ENCODE results near the gene KRR1. TPM values are rescaled to one million over a fixed set of nuclear protein-coding genes. Genes with fewer than 3 reads are reported as not detected.
"Not testable (repeated sequence)": the region's sequence is repeated elsewhere in the genome, so short reads cannot be mapped to it uniquely, and the experiment has no call there.

KRR1 gene
- total RNA-seq, 1 donor from 2014 or later = 56.9 TPM

GRCh38 chr12:75526655-75527511 lies 15.5 kb upstream of the KRR1 start:
- H3K4me3 Mint-ChIP-seq (ENCODE audit: unreplicated experiment) = peak overlapping the region; percentile 52
- no peaks in the 10 kb centered on the region for H3K9me3 ChIP-seq (ENCODE audit: insufficient read depth, low read depth, low read length)
- peak; percentile 54 for FAIRE-seq
- peak; percentile 47 for DNase-seq (ENCODE audit: low read depth)
- peaks cover 5% of the 10 kb centered on the region for H3K4me1 ChIP-seq (ENCODE audit: insufficient read depth, low read length)
- peak; percentile 79 for TF ChIP-seq CTCF (IDR thresholded peaks at IDR 0.05; ENCODE audit: insufficient read depth, low read depth, low read length)
- TF ChIP-seq EZH2 (IDR thresholded peaks at IDR 0.05; ENCODE audit: insufficient read depth, low read length) = no peak
- H3K27ac Mint-ChIP-seq (ENCODE audit: unreplicated experiment) = peak overlapping the region; percentile 89
- peaks cover 2% of the 10 kb centered on the region for H3K9me3 Mint-ChIP-seq (ENCODE audit: unreplicated experiment)
- peak overlapping the region; percentile 17 for H3K9ac ChIP-seq (ENCODE audit: low read length)
- peaks cover 12% of the 10 kb centered on the region for H3K4me1 Mint-ChIP-seq (ENCODE audit: low read depth, unreplicated experiment)
- no peaks in the 10 kb centered on the region for H3K36me3 ChIP-seq (ENCODE audit: insufficient read depth, low read length)
- H3K27me3 ChIP-seq (ENCODE audit: insufficient read depth, low read length) = no peaks in the 10 kb centered on the region
- no peak overlapping the region for H3K4me2 ChIP-seq (ENCODE audit: low read length)
- no peak overlapping the region for H3K27ac ChIP-seq (ENCODE audit: low read depth, low read length)
- H3K36me3 Mint-ChIP-seq (ENCODE audit: low read depth, unreplicated experiment) = no peaks in the 10 kb centered on the region
- no peak overlapping the region for H3K4me3 ChIP-seq (ENCODE audit: insufficient read depth, low read depth, low read length)
- no peaks in the 10 kb centered on the region for H4K20me1 ChIP-seq (ENCODE audit: insufficient read depth, low read length)
- H2AFZ ChIP-seq (ENCODE audit: low read depth, low read length) = no peak overlapping the region
- H3K27me3 Mint-ChIP-seq (ENCODE audit: low read depth, unreplicated experiment) = no peaks in the 10 kb centered on the region
- H3K79me2 ChIP-seq (ENCODE audit: insufficient read depth, low read length) = no peaks in the 10 kb centered on the region

- no peak overlapping the region for H3K4me3 Mint-ChIP-seq (ENCODE audit: unreplicated experiment)
- no peak overlapping the region for H3K4me3 ChIP-seq (ENCODE audit: insufficient read depth, low read depth, low read length)
- DNase-seq (ENCODE audit: low read depth) = no peak
These were observed 13.9 kb upstream of the KRR1 start for GRCh38 chr12:75525263-75525662.

GRCh38 chr12:75522124-75522523 lies 10.7 kb upstream of the KRR1 start:
- not testable (repeated sequence) for H3K36me3 Mint-ChIP-seq (ENCODE audit: low read depth, unreplicated experiment); H3K27ac ChIP-seq (ENCODE audit: low read depth, low read length); H3K4me1 Mint-ChIP-seq (ENCODE audit: low read depth, unreplicated experiment); H3K9me3 ChIP-seq (ENCODE audit: insufficient read depth, low read depth, low read length); H3K9ac ChIP-seq (ENCODE audit: low read length); H3K4me3 Mint-ChIP-seq (ENCODE audit: unreplicated experiment); H3K4me3 ChIP-seq (ENCODE audit: insufficient read depth, low read depth, low read length); H3K36me3 ChIP-seq (ENCODE audit: insufficient read depth, low read length); H3K27ac Mint-ChIP-seq (ENCODE audit: unreplicated experiment); H3K79me2 ChIP-seq (ENCODE audit: insufficient read depth, low read length); H4K20me1 ChIP-seq (ENCODE audit: insufficient read depth, low read length); H3K4me2 ChIP-seq (ENCODE audit: low read length); H2AFZ ChIP-seq (ENCODE audit: low read depth, low read length); H3K27me3 ChIP-seq (ENCODE audit: insufficient read depth, low read length); H3K4me1 ChIP-seq (ENCODE audit: insufficient read depth, low read length); FAIRE-seq; H3K27me3 Mint-ChIP-seq (ENCODE audit: low read depth, unreplicated experiment); H3K9me3 Mint-ChIP-seq (ENCODE audit: unreplicated experiment)
- peak; percentile 24 for DNase-seq (ENCODE audit: low read depth)

More at GRCh38 chr12:75525263-75525662, 13.9 kb upstream of the KRR1 start:
- TF ChIP-seq EZH2 (IDR thresholded peaks at IDR 0.05; ENCODE audit: insufficient read depth, low read length) (no peak), CTCF (IDR thresholded peaks at IDR 0.05; ENCODE audit: insufficient read depth, low read depth, low read length) (peak; percentile 33)
- H3K4me1 ChIP-seq (ENCODE audit: insufficient read depth, low read length) = peaks cover 5% of the 10 kb centered on the region
- no peaks in the 10 kb centered on the region for H3K9me3 ChIP-seq (ENCODE audit: insufficient read depth, low read depth, low read length)
- FAIRE-seq = no peak
- peaks cover 12% of the 10 kb centered on the region for H3K4me1 Mint-ChIP-seq (ENCODE audit: low read depth, unreplicated experiment)
- H3K27me3 Mint-ChIP-seq (ENCODE audit: low read depth, unreplicated experiment) = no peaks in the 10 kb centered on the region
- H3K36me3 ChIP-seq (ENCODE audit: insufficient read depth, low read length) = no peaks in the 10 kb centered on the region
- H3K79me2 ChIP-seq (ENCODE audit: insufficient read depth, low read length) = no peaks in the 10 kb centered on the region
- H3K27ac Mint-ChIP-seq (ENCODE audit: unreplicated experiment) = no peak overlapping the region
- no peak overlapping the region for H3K27ac ChIP-seq (ENCODE audit: low read depth, low read length)
- no peak overlapping the region for H2AFZ ChIP-seq (ENCODE audit: low read depth, low read length)
- H3K27me3 ChIP-seq (ENCODE audit: insufficient read depth, low read length) = no peaks in the 10 kb centered on the region
- H3K9me3 Mint-ChIP-seq (ENCODE audit: unreplicated experiment) = peaks cover 5% of the 10 kb centered on the region
- H3K36me3 Mint-ChIP-seq (ENCODE audit: low read depth, unreplicated experiment) = no peaks in the 10 kb centered on the region
- no peak overlapping the region for H3K9ac ChIP-seq (ENCODE audit: low read length)
- H3K4me2 ChIP-seq (ENCODE audit: low read length) = no peak overlapping the region
- no peaks in the 10 kb centered on the region for H4K20me1 ChIP-seq (ENCODE audit: insufficient read depth, low read length)

GRCh38 chr12:75521224-75521623 lies 9.8 kb upstream of the KRR1 start:
- not testable (repeated sequence) for H3K36me3 Mint-ChIP-seq (ENCODE audit: low read depth, unreplicated experiment); H2AFZ ChIP-seq (ENCODE audit: low read depth, low read length); H3K9ac ChIP-seq (ENCODE audit: low read length); H3K4me1 ChIP-seq (ENCODE audit: insufficient read depth, low read length); H3K27me3 ChIP-seq (ENCODE audit: insufficient read depth, low read length); H3K27ac Mint-ChIP-seq (ENCODE audit: unreplicated experiment); H4K20me1 ChIP-seq (ENCODE audit: insufficient read depth, low read length); H3K36me3 ChIP-seq (ENCODE audit: insufficient read depth, low read length); H3K4me1 Mint-ChIP-seq (ENCODE audit: low read depth, unreplicated experiment); FAIRE-seq; H3K4me3 ChIP-seq (ENCODE audit: insufficient read depth, low read depth, low read length); H3K4me2 ChIP-seq (ENCODE audit: low read length); DNase-seq (ENCODE audit: low read depth); H3K27me3 Mint-ChIP-seq (ENCODE audit: low read depth, unreplicated experiment); H3K9me3 Mint-ChIP-seq (ENCODE audit: unreplicated experiment); H3K79me2 ChIP-seq (ENCODE audit: insufficient read depth, low read length); H3K27ac ChIP-seq (ENCODE audit: low read depth, low read length); H3K9me3 ChIP-seq (ENCODE audit: insufficient read depth, low read depth, low read length); H3K4me3 Mint-ChIP-seq (ENCODE audit: unreplicated experiment)
